Stimulated activated CD4-positive, alpha-beta T cell treated with anti-CD3 and anti-CD28 coated beads, Interleukin-1b, Interleukin-23, amount 100 ng/mL, for 48 hours (primary cell): ENCODE measurements around the gene PMEPA1.

Experiments
- DNase-seq: peaks from one replicate; pipeline ENCODE4 v3.0.0-alpha.2; 2020

Gene PMEPA1

DNA sequence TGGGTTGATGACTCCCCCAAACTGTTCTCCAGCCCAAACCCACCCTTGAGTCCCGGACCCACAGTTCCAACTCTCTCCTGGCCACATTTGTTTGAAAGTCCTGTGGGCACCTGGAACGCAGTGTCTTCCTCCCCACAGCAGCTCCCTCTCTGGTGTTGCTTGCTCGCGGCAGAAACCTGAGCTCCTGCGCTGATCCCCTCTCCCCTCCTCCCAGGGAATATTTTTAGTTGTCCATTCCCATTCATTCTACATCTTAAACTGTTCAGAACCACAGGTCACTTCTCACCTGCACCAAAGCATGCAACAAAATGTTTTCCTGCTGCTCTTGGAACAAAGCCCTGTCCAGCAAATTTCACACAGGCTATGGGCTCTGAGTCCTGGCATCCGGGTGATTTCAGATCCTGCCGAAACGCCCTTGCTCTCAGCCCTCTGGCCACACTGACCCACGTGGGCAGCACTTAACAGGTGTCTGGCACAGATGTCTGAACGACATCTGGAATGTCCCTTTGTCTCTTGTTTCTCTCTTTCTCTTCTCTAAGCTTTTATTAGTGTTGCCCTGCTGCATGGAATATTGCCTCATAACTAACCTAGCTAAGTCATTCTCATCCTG, 27.0 kb upstream of the PMEPA1 start:
- no peak for DNase-seq

GRCh38 chr20:57735831-57736737, 26.3 kb upstream of the PMEPA1 start:
- no peak for DNase-seq

- no peak for DNase-seq
Measured at GRCh38 chr20:57734754-57735153, 24.9 kb upstream of the PMEPA1 start.

DNA sequence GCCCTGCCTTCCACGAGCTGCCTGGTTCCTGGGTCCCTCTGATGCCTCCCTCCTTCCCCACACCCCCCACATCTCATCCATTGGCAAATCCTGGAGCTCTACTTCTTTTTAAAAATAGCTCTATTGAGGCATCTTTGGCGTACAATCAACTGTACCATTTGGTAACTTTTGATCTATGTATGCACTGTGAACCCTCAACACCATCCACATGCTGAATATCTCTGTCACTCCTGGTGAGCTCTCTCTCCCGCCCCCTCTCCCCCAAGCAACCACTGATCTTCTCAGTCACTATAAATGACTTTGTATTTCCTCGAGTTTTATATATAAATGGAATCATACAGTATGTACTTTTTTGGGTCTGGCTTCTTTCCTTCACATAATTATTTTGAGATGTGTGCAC, 22.4 kb upstream of the PMEPA1 start:
- DNase-seq = no peak

DNA sequence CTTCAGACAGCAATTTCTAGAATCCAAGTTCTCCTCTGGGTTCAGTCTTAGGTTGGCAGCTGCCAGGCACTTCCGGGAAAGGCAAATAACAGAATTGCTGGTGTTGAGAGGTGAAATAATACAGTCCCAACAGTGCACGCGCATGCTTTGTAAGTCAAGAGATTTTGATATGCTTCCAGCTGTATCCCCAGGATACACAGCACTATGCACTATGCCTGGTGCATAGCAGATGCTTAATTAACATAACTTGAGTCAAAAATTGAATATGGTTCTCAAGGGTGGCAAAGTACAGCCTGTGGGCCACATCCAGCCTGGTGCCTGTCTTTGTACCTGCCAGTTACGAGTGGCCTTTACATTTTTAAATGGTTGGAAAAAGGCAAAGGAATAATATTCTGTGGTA, 18.9 kb upstream of the PMEPA1 start:
- no peak for DNase-seq

DNA sequence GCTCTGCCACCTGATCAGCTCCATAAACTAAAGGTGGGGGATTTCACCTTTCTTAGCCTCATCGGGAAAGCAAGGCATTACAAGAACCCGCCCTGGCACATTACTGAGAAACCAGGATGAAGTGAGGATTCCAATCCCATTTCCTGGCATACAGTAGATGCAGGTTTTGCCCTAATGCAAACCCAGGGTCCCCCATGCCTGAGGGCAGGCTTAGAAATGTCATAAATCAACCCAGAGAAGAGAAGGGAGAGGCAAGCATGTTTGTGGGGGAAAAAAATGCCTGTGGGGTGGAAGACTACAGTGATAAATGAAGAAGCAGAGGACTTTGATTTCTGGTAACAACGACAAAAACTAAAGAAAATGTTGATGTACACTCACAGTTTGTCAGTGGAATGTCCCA, 18.0 kb upstream of the PMEPA1 start:
- DNase-seq = no peak

- no peak for DNase-seq
Measured at GRCh38 chr20:57725636-57726035, 15.8 kb upstream of the PMEPA1 start.

- DNase-seq = no peak
Measured at GRCh38 chr20:57724610-57725405, 15.0 kb upstream of the PMEPA1 start.

DNA sequence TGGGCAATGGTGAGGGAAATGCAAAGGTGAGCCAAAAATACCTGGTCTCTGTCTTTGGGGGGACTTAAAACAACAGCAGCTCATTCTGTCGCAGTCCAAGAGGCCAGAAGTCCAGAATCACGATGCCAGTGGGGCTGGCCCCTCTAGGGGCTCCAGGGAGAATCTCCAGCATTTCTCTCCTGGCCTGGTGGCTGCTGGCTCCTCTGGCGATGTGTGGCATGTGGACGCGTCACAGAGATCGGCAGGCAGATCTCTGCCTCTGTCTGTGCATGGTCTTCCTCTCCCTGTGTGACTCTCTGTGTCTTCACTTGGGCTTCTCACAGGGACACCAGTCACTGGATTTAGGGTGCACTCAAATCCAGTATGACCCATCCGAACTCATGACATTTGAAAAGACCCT, 14.0 kb upstream of the PMEPA1 start:
- no peak for DNase-seq

DNA sequence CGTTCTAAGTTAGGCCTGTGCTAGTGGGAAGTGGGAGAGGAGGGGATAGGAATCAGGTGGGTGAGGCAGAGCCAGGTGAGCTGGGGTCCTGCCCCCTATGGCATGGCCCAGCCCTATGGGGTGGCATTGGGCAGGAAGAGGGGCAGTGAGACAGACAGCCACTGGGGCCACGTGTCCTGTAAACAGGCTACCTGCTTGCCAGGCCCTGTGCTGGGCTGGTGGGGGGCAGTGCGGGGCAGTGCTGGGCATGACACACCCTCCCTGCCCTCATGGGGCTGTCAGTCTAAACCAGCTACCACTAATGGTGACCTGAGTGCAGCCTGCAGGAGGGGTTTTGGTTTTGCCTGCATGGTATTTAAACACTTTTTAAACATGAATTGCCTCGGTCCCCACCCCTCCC, 10.1 kb upstream of the PMEPA1 start:
- no peak for DNase-seq

- peak; percentile 94 for DNase-seq
Measured at GRCh38 chr20:57718490-57719009, 8.7 kb upstream of the PMEPA1 start.

- no peak for DNase-seq
Measured at GRCh38 chr20:57717797-57718196, 8.0 kb upstream of the PMEPA1 start.

- no peak for DNase-seq
Measured at GRCh38 chr20:57716901-57717300, 7.1 kb upstream of the PMEPA1 start.

DNA sequence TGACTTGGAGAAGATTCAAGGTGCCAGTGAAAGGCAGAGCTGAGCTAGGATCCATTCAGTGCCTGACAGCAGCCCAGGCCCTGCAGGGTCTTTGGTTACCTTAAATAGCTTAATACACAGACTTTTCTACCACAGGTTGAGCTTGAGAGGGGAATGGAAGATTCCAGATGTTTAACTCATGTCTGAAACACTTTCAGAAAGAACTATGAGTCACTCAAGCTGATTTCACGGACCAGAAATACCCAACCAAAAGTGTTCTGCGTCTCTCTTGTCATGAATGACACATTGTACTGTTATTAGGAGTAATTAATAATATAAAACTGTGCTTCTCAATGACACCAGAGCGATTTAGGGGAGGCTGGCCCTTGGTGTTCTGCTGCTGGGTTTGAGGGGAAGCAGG, 6.4 kb upstream of the PMEPA1 start:
- no peak for DNase-seq

- DNase-seq = no peak
Measured at GRCh38 chr20:57715268-57715904, 5.6 kb upstream of the PMEPA1 start.

DNA sequence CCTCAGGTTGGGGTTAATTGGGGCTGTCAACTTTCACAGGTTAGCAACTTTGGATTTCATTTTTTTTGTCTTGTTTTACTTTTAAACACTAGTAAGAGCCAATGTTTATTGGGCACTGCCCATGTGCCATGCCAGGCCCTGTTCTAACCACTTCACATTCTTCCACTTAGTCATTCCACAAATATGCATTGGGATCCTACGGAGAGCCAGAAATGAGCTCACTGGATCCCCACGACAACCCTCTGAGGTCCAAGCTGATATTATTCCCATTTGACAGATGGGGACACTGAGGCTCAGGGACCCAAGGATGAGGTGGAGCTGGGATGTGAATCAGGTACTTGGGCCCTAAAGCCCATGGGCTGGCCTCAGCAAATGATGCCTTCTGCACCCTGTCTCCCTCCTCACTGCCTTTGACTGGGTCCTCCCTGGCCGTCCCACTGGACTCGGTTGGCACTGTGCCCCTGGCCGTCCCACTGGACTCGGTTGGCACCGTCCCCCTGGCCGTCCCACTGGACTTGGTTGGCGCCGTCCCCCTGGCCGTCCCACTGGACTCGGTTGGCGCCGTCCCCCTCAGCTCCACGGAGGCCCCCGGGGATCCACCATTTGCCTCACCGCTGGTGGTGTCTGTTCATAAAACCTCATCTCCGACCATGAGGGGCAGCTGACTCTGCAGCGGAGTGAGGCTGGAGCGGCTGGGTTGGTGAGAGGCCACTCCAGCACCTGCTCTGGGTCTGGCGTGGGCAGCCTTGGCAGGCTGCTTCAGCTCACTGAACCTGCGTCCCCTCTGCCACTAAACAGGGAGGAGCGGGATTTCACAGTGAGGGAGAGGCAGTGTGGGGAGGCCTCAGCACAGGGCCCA, 4.8 kb upstream of the PMEPA1 start:
- DNase-seq = no peak

GRCh38 chr20:57713951-57714350, 4.1 kb upstream of the PMEPA1 start:
- no peak for DNase-seq

- DNase-seq = no peak
Measured at GRCh38 chr20:57713505-57713903, 3.7 kb upstream of the PMEPA1 start.

DNA sequence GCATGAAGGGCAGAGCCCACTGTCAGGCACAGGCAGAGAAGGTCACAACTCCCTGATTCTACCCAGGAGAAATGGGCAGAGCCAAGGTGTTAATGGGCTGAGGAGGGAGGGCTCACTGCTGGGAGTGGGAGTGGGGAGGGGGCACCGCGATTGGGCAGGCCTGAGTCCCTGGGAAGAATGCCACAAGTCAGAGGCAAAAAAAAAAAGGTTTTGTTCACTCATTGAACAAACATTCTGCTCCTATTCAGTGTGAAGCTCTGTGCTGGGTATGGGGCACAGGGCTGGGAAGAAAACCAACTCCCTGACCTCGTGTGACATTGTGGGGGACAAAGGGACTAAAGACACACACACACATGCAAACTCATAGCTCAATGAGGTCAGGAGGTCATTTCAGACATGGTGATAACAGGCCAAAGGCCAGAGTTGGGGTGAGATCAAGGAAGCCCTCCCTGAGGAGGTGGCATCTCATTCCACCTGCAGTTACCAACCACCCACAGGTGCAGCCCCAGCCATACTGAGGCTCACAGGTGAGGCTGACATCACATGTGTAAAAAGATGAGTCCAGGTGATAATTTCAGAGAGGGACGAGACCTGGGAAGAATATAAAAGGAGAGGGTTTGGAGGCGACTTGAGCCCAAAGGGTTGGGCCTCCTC, 3.2 kb upstream of the PMEPA1 start:
- DNase-seq = no peak

GRCh38 chr20:57712341-57712740, 2.5 kb upstream of the PMEPA1 start:
- no peak for DNase-seq

DNA sequence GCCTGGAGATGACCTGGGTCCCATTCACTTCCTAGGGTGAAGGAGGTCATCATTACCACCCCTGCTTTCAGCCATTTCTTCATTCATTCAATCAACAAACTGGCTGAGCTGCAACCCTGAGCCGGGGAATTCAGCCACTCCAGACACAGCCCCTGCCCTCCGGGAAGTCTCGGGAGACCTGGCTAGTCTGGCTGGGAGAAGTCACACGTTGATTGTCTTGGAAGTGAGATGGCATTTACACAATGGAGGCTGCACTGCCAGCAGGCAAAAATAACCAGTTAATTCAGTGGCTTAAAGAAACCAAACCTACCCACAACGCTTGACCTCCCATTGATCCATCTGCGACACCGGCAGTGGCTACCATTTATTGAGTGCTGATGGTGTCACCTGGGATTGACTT, 2.0 kb upstream of the PMEPA1 start:
- no peak for DNase-seq
